ENCODE measurements around the gene IGF2BP2. TPM values are rescaled to one million over a fixed set of nuclear protein-coding genes. Genes with fewer than 3 reads are reported as not detected.
A peak's percentile ranks its signal among the peaks of the same experiment; 100 is the strongest.

IGF2BP2 gene
- total and polyA plus RNA-seq, 2 of the 13 experiments (the other 11 are each of a cell fraction or from before 2014, with no cell fraction given), result 6.5 to 46.0 TPM

GRCh38 chr3:185825006-185825638, at the start of gene IGF2BP2 (continued):
- TF ChIP-seq NFE2L2 (IDR thresholded peaks at IDR 0.05; ENCODE audit: low read length) (no peak), TCF7L2 (IDR thresholded peaks at IDR 0.05; ENCODE audit: low read depth, low read length) (no peak), HHEX (CRISPR knock-in tag; IDR thresholded peaks at IDR 0.05) (no peak), XRCC5 (optimal IDR thresholded peaks at IDR 0.05; ENCODE audit: low read length) (no peak), RORA (CRISPR knock-in tag; IDR thresholded peaks at IDR 0.05) (no peak), GABPB1 (CRISPR knock-in tag; IDR thresholded peaks at IDR 0.05) (peak; percentile 52; the same call in 1 of the 2 replicates), STAG1 (CRISPR knock-in tag; IDR thresholded peaks at IDR 0.05) (no peak), PHF5A (CRISPR knock-in tag; IDR thresholded peaks at IDR 0.05; ENCODE audit: low read depth, unreplicated experiment) (no peak), ZSCAN29 (CRISPR knock-in tag; conservative IDR thresholded peaks at IDR 0.05) (no peak), ZNF709 (CRISPR knock-in tag; IDR thresholded peaks at IDR 0.05) (no peak), KLF11 (CRISPR knock-in tag; IDR thresholded peaks at IDR 0.05) (0 out of 2 replicates have a peak, but pooled peaks have one; percentile 23), ZNF691 (CRISPR knock-in tag; IDR thresholded peaks at IDR 0.05; ENCODE audit: borderline replicate concordance, low read depth) (no peak), ZNF639 (CRISPR knock-in tag; conservative IDR thresholded peaks at IDR 0.05) (peak; percentile 68; the same call in 1 of the 2 replicates), ZNF773 (CRISPR knock-in tag; IDR thresholded peaks at IDR 0.05; ENCODE audit: borderline replicate concordance) (no peak), MLX (CRISPR knock-in tag; IDR thresholded peaks at IDR 0.05) (no peak), ZNF207 (IDR thresholded peaks at IDR 0.05; ENCODE audit: borderline replicate concordance) (no peak), CSRNP1 (CRISPR knock-in tag; IDR thresholded peaks at IDR 0.05) (no peak), ZNF407 (CRISPR knock-in tag; IDR thresholded peaks at IDR 0.05; ENCODE audit: not compliant biosample characterization) (no peak)
